AG10803 (cell line): ENCODE measurements around the gene MYL7.

Source experiments
- DNase-seq: peaks from one replicate; pipeline ENCODE4 v3.0.0; 2010; ENCODE audit warnings: low read depth
- H3K4me3 ChIP-seq: 2 replicates; pipeline ENCODE4 v1.5.1; 2011; ENCODE audit warnings: mild to moderate bottlenecking, low read length, control low read depth
- CTCF ChIP-seq: conservative IDR thresholded peaks from 2 replicates; pipeline ENCODE4 v1.5.1; 2011; ENCODE audit warnings: mild to moderate bottlenecking, low read length, control low read depth, inconsistent platforms

Gene MYL7

GRCh38 chr7:44152971-44153947 is 12.1 kb upstream of the MYL7 start:
- no peak overlapping the region for H3K4me3 ChIP-seq
- DNase-seq = no peak
- TF ChIP-seq CTCF = no peak

- H3K4me3 ChIP-seq = no peak overlapping the region
- TF ChIP-seq CTCF = no peak
- no peak for DNase-seq
These were observed 10.8 kb upstream of the MYL7 start for GRCh38 chr7:44151956-44152355.

- H3K4me3 ChIP-seq = no peak overlapping the region
- no peak for TF ChIP-seq CTCF
- no peak for DNase-seq
These were observed 10.1 kb upstream of the MYL7 start for GRCh38 chr7:44150966-44151941.

GRCh38 chr7:44150466-44150832 is 9.3 kb upstream of the MYL7 start:
- no peak for TF ChIP-seq CTCF
- DNase-seq = no peak
- no peak overlapping the region for H3K4me3 ChIP-seq

GRCh38 chr7:44149571-44150465 is 8.7 kb upstream of the MYL7 start:
- TF ChIP-seq CTCF = no peak
- no peak overlapping the region for H3K4me3 ChIP-seq
- no peak for DNase-seq

- no peak overlapping the region for H3K4me3 ChIP-seq
- TF ChIP-seq CTCF = no peak
These were observed 7.9 kb upstream of the MYL7 start for GRCh38 chr7:44148961-44149536.

More at GRCh38 chr7:44148961-44149536, 7.9 kb upstream of the MYL7 start:
- DNase-seq = no peak
